Measurements from ENCODE around the gene ANAPC13.

GRCh38 chr3:134459562-134459961 lies 26.2 kb downstream of the ANAPC13 start:
- TF ChIP-seq CTCF (IDR thresholded peaks at IDR 0.05) (no peak), EZH2 (IDR thresholded peaks at IDR 0.05) (no peak)
